HEK293 (cell line): ENCODE measurements around the gene NPAS1.

Experiments used
- CTCF ChIP-seq: fragments of 450-650 bp; formaldehyde crosslinking; IDR thresholded peaks from 2 replicates; pipeline ENCODE4 v1.5.1; 2016; ENCODE audit warnings: missing biosample characterization, missing genetic modification characterization
- YY1 ChIP-seq: fragments of 450-650 bp; formaldehyde crosslinking; IDR thresholded peaks from 2 replicates; pipeline ENCODE4 v1.5.1; 2018; ENCODE audit warnings: missing biosample characterization, missing genetic modification characterization
- ZNF133 ChIP-seq: fragments of 450-650 bp; formaldehyde crosslinking; IDR thresholded peaks from 2 replicates; pipeline ENCODE4 v1.5.1; 2016; ENCODE audit warnings: missing biosample characterization, missing genetic modification characterization
- ZNF24 ChIP-seq: fragments of 450-650 bp; formaldehyde crosslinking; IDR thresholded peaks from 2 replicates; pipeline ENCODE4 v1.5.1; 2016; ENCODE audit warnings: missing biosample characterization, missing genetic modification characterization
- ZNF488 ChIP-seq: fragments of 450-650 bp; formaldehyde crosslinking; IDR thresholded peaks from 2 replicates; pipeline ENCODE4 v1.5.1; 2016; ENCODE audit warnings: missing biosample characterization, missing genetic modification characterization
- ZNF626 ChIP-seq: fragments of 450-650 bp; sonication (Bioruptor Pico); formaldehyde crosslinking; IDR thresholded peaks from 2 replicates; pipeline ENCODE4 v1.5.1; 2018; ENCODE audit warnings: missing biosample characterization, missing genetic modification characterization, inconsistent platforms
- ZNF785 ChIP-seq: fragments of 450-650 bp; formaldehyde crosslinking; IDR thresholded peaks from 2 replicates; pipeline ENCODE4 v1.5.1; 2016; ENCODE audit warnings: missing biosample characterization, missing genetic modification characterization

- peak; percentile 79 for TF ChIP-seq CTCF (tag by site-specific recombination)
- TF ChIP-seq ZNF488 (tag by site-specific recombination) = no peak
- no peak for TF ChIP-seq YY1 (tag by site-specific recombination)
- no peak for TF ChIP-seq ZNF785 (tag by site-specific recombination)
- TF ChIP-seq ZNF626 = no peak
- TF ChIP-seq ZNF24 (tag by site-specific recombination) = no peak
- TF ChIP-seq ZNF133 (tag by site-specific recombination) = no peak
These were observed 12.7 kb downstream of the NPAS1 start for GRCh38 chr19:47032171-47032811.
